Lower leg skin (tissue), 3 donors: Measurements from ENCODE around the gene ZDHHC17.

ENCODE experiments used
- CTCF ChIP-seq, 3 donors: fragments of 450-650 bp; IDR thresholded peaks; one replicate each; pipeline ENCODE4 v1.5.1; 2016; ENCODE audit warnings: antibody characterized with exemption in 3 of 3, mild to moderate bottlenecking in 3 of 3, moderate library complexity in 2 of 3
- POLR2A ChIP-seq, 2 donors: fragments of 450-650 bp; IDR thresholded peaks; one replicate each; pipeline ENCODE4 v1.6.1; 2016 to 2017; ENCODE audit warnings: antibody characterized with exemption in 2 of 2, mild to moderate bottlenecking in 1 of 2, moderate library complexity in 1 of 2

DNA sequence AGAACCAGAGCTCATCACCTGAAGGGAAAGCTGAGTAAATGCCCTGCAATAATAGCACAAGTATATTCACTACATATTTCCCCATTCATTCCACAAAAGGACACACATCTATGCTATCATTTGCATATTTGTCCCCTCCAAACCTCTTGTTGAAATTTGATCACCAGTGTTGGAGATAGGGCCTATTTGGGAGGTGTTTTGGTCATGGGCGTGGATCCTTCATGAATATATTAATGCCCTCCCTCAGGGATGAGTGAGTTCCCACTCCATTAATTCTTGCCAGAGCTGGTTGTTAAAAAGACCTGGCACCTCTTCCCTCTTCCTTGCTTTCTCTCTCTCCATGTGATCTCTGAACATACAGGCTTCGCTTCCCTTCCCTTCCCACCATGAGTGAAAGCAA is 18.6 kb upstream of the ZDHHC17 start:
- TF ChIP-seq CTCF (IDR thresholded peaks at IDR 0.05) = no peak
- no peak for TF ChIP-seq POLR2A (IDR thresholded peaks at IDR 0.05)
